Left ventricle myocardium inferior (tissue), 1 donor: ENCODE measurements around the gene RPL37A. TPM values are rescaled to one million over a fixed set of nuclear protein-coding genes. Genes with fewer than 3 reads are reported as not detected.
"Not testable (repeated sequence)": the region's sequence is repeated elsewhere in the genome, so short reads cannot be mapped to it uniquely, and the experiment has no call there.

Experiments
- DNase-seq: peaks from one replicate; pipeline ENCODE4 v3.0.0-alpha.2; 2020
- H3K27ac ChIP-seq: fragments of 200-600 bp; replicated peaks from 2 replicates; pipeline ENCODE4 v1.8.0; 2021
- H3K27me3 ChIP-seq: fragments of 200-600 bp; 2 replicates; pipeline ENCODE4 v1.8.0; 2021; ENCODE audit warnings: low read depth
- H3K36me3 ChIP-seq: fragments of 200-600 bp; 2 replicates; pipeline ENCODE4 v1.8.0; 2021
- H3K4me1 ChIP-seq: fragments of 200-600 bp; 2 replicates; pipeline ENCODE4 v1.8.0; 2021
- H3K4me3 ChIP-seq: fragments of 200-600 bp; 2 replicates; pipeline ENCODE4 v1.8.0; 2021; ENCODE audit warnings: mild to moderate bottlenecking, moderate library complexity
- H3K9me3 ChIP-seq: fragments of 200-600 bp; replicated peaks from 2 replicates; pipeline ENCODE4 v1.8.0; 2021
- CTCF ChIP-seq: fragments of 200-600 bp; IDR thresholded peaks from 2 replicates; pipeline ENCODE4 v1.8.0; 2021; ENCODE audit warnings: antibody characterized with exemption, mild to moderate bottlenecking, borderline replicate concordance
- intact Hi-C: fragments of 100-400 bp; cut with micrococcal nuclease; formaldehyde crosslinking; loops from one replicate; pipeline ENCODE4 v1.11.0; 2022
- total RNA-seq: library from RNA; stranded (reverse); fragmentation: NEBNext Ultra II Directional; extraction: Animal tissue kit (Norgen Biotek cat#: 25700); gene quantifications from one replicate; pipeline ENCODE4 v1.2.1, GENCODE V29; 2021
- donor health status: DM: no; HTN: yes; CAD: no; lungs with severe emphysema.

Gene RPL37A
- total RNA-seq, 1 donor from 2014 or later: 1,816 TPM

- H3K27ac ChIP-seq: peak overlapping the region; percentile 5
- no peaks in the 10 kb centered on the region for H3K9me3 ChIP-seq
- H3K4me1 ChIP-seq: peaks cover 38% of the 10 kb centered on the region
- H3K27me3 ChIP-seq: no peaks in the 10 kb centered on the region
- DNase-seq: no peak
- intact Hi-C loops: no loop called here
- peaks cover 40% of the 10 kb centered on the region for H3K36me3 ChIP-seq
- no peak for TF ChIP-seq CTCF
- H3K4me3 ChIP-seq: no peak overlapping the region
Observed at GRCh38 chr2:216507220-216508160, 8.8 kb downstream of the RPL37A start.

- Histone ChIP-seq H3K4me1 (peaks cover 33% of the 10 kb centered on the region), H3K27ac (peak overlapping the region; percentile 5), H3K36me3 (peaks cover 33% of the 10 kb centered on the region), H3K4me3 (no peak overlapping the region), H3K27me3 (no peaks in the 10 kb centered on the region), H3K9me3 (no peaks in the 10 kb centered on the region)
- intact Hi-C loops: no loop called here
- no peak for TF ChIP-seq CTCF
- DNase-seq: no peak
Observed at GRCh38 chr2:216508229-216508628, 9.6 kb downstream of the RPL37A start.

- peak; percentile 83 for TF ChIP-seq CTCF
- DNase-seq: no peak
- intact Hi-C loops: loop anchor here (2.0 to 10.0 kb wide), 2 partner anchors 150 to 998 kb away; no protein-coding TSS in a partner anchor
- H3K27me3 ChIP-seq: no peaks in the 10 kb centered on the region
- no peaks in the 10 kb centered on the region for H3K36me3 ChIP-seq
- peaks cover 15% of the 10 kb centered on the region for H3K4me1 ChIP-seq
- no peak overlapping the region for H3K4me3 ChIP-seq
- no peak overlapping the region for H3K27ac ChIP-seq
- H3K9me3 ChIP-seq: no peaks in the 10 kb centered on the region
Observed at GRCh38 chr2:216516730-216517350, 18.2 kb downstream of the RPL37A start.

- Histone ChIP-seq H3K27ac (no peak overlapping the region), H3K4me3 (no peak overlapping the region), H3K9me3 (no peaks in the 10 kb centered on the region), H3K4me1 (peaks cover 11% of the 10 kb centered on the region), H3K27me3 (no peaks in the 10 kb centered on the region), H3K36me3 (no peaks in the 10 kb centered on the region)
- intact Hi-C loops: loop anchor here (2.0 to 10.0 kb wide), 2 partner anchors 149 to 997 kb away; no protein-coding TSS in a partner anchor
- no peak for TF ChIP-seq CTCF
- DNase-seq: no peak
Observed at GRCh38 chr2:216517447-216518225, 19.0 kb downstream of the RPL37A start.

- not testable (repeated sequence) for DNase-seq, H3K27me3 ChIP-seq, H3K4me3 ChIP-seq, H3K36me3 ChIP-seq, H3K9me3 ChIP-seq, H3K27ac ChIP-seq
- intact Hi-C loops: loop anchor here (10.0 kb wide), 1 partner anchor 996 kb away; no protein-coding TSS in a partner anchor
- peaks cover 11% of the 10 kb centered on the region for H3K4me1 ChIP-seq
Observed at GRCh38 chr2:216518566-216519119, 20.0 kb downstream of the RPL37A start.
